Activated CD8-positive, alpha-beta memory T cell treated with anti-CD3 and anti-CD28 coated beads, Interleukin-2, amount 10 ng/mL, durations not matched to agents 7 days and 5 days (primary cell): ENCODE results near the gene MVB12B. TPM values are rescaled to one million over a fixed set of nuclear protein-coding genes. Genes with fewer than 3 reads are reported as not detected.
A peak's percentile ranks its signal among the peaks of the same experiment; 100 is the strongest.

Source experiments
- ATAC-seq: fragments of 150-1000 bp; cut with Tn5 transposase; one replicate; pipeline ENCODE4 v1.10.0; 2021; ENCODE audit warnings: moderate library complexity
- CTCF ChIA-PET: fragments of 350-600 bp; sonication (Branson Sonifier 250); formaldehyde crosslinking; loops from one replicate; lab custom pipeline; 2021; ENCODE audit warnings: antibody characterized with exemption; lab: Charles Lee
- DNase-seq: peaks from one replicate; pipeline ENCODE4 v3.0.0-alpha.2; 2020
- H3K27ac Mint-ChIP-seq: one replicate; pipeline ENCODE4 v1.8.0; 2021; ENCODE audit warnings: mild to moderate bottlenecking, mixed read lengths
- H3K27me3 Mint-ChIP-seq: one replicate; pipeline ENCODE4 v1.8.0; 2021; ENCODE audit warnings: mixed read lengths
- H3K36me3 Mint-ChIP-seq: one replicate; pipeline ENCODE4 v1.8.0; 2021; ENCODE audit warnings: mild to moderate bottlenecking, mixed read lengths
- H3K4me1 Mint-ChIP-seq: one replicate; pipeline ENCODE4 v1.8.0; 2021; ENCODE audit warnings: mixed read lengths
- H3K4me3 Mint-ChIP-seq: one replicate; pipeline ENCODE4 v1.8.0; 2021; ENCODE audit warnings: mild to moderate bottlenecking, moderate library complexity, mixed read lengths
- H3K9me3 Mint-ChIP-seq: one replicate; pipeline ENCODE4 v1.8.0; 2022; ENCODE audit warnings: low read depth, mixed read lengths
- total RNA-seq, 2 experiments: library from RNA; stranded (reverse); gene quantifications; one replicate each; pipeline ENCODE4 v1.2.3, GENCODE V29; 2021

MVB12B gene
- total RNA-seq, 2 experiments from 2014 or later: 39.2 to 57.0 TPM

GRCh38 chr9:126391713-126392661 lies 65.4 kb downstream of the MVB12B start:
- Mint-ChIP-seq H3K4me3 (no peak overlapping the region), H3K27me3 (no peaks in the 10 kb centered on the region), H3K36me3 (peaks cover 68% of the 10 kb centered on the region), H3K4me1 (peaks cover 90% of the 10 kb centered on the region), H3K27ac (peak overlapping the region; percentile 17), H3K9me3 (no peaks in the 10 kb centered on the region)
- DNase-seq (no peak), ATAC-seq (no peak)
- CTCF ChIA-PET: interaction anchor here (1.0 to 2.5 kb wide), 4 partner anchors 16 to 99 kb away, joined by 3 to 12 read pairs (median 3); no protein-coding TSS in a partner anchor

- peak overlapping the region; percentile 21 for H3K27ac Mint-ChIP-seq
- no peak for ATAC-seq
These were observed 66.2 kb downstream of the MVB12B start for GRCh38 chr9:126392662-126393371.

GRCh38 chr9:126393876-126394275 lies 67.2 kb downstream of the MVB12B start:
- no peaks in the 10 kb centered on the region for H3K9me3 Mint-ChIP-seq
- no peak for DNase-seq
- peak overlapping the region; percentile 35 for H3K27ac Mint-ChIP-seq
- CTCF ChIA-PET: interaction anchor here (2.5 kb wide), 1 partner anchor 97 kb away, joined by 12 read pairs; no protein-coding TSS in a partner anchor
- H3K4me3 Mint-ChIP-seq: no peak overlapping the region
- H3K4me1 Mint-ChIP-seq: peaks cover 93% of the 10 kb centered on the region
- no peak for ATAC-seq
- H3K36me3 Mint-ChIP-seq: peaks cover 63% of the 10 kb centered on the region
- no peaks in the 10 kb centered on the region for H3K27me3 Mint-ChIP-seq

More at GRCh38 chr9:126392662-126393371, 66.2 kb downstream of the MVB12B start:
- Mint-ChIP-seq H3K27me3 (no peaks in the 10 kb centered on the region), H3K36me3 (peaks cover 66% of the 10 kb centered on the region), H3K4me1 (peaks cover 90% of the 10 kb centered on the region), H3K9me3 (no peaks in the 10 kb centered on the region), H3K4me3 (no peak overlapping the region)
- CTCF ChIA-PET: interaction anchor here (1.0 to 2.5 kb wide), 4 partner anchors 17 to 98 kb away, joined by 3 to 12 read pairs (median 3); no protein-coding TSS in a partner anchor
- DNase-seq: no peak

- ATAC-seq (no peak), DNase-seq (no peak)
- H3K36me3 Mint-ChIP-seq: peaks cover 57% of the 10 kb centered on the region
- H3K27ac Mint-ChIP-seq: peak overlapping the region; percentile 86
- H3K4me3 Mint-ChIP-seq: no peak overlapping the region
- H3K9me3 Mint-ChIP-seq: no peaks in the 10 kb centered on the region
- CTCF ChIA-PET: interaction anchor here (4.6 to 7.9 kb wide), 4 partner anchors 67 to 97 kb away, joined by 30 to 107 read pairs (median 79); partner anchors contain the start of gene MVB12B
- H3K27me3 Mint-ChIP-seq: no peaks in the 10 kb centered on the region
- peaks cover 91% of the 10 kb centered on the region for H3K4me1 Mint-ChIP-seq
These were observed 68.2 kb downstream of the MVB12B start for GRCh38 chr9:126394802-126395201.

GRCh38 chr9:126395439-126396212 lies 69.0 kb downstream of the MVB12B start:
- peaks cover 52% of the 10 kb centered on the region for H3K36me3 Mint-ChIP-seq
- H3K9me3 Mint-ChIP-seq: no peaks in the 10 kb centered on the region
- H3K27me3 Mint-ChIP-seq: no peaks in the 10 kb centered on the region
- peak overlapping the region; percentile 86 for H3K27ac Mint-ChIP-seq
- H3K4me3 Mint-ChIP-seq: no peak overlapping the region
- CTCF ChIA-PET: interaction anchor here (0.9 to 7.9 kb wide), 12 partner anchors 11 to 104 kb away, joined by 3 to 107 read pairs (median 10); partner anchors contain the start of gene MVB12B
- DNase-seq (peak; percentile 59), ATAC-seq (no peak)
- peaks cover 91% of the 10 kb centered on the region for H3K4me1 Mint-ChIP-seq

- peak overlapping the region; percentile 86 for H3K27ac Mint-ChIP-seq
- peaks cover 91% of the 10 kb centered on the region for H3K4me1 Mint-ChIP-seq
These were observed 70.4 kb downstream of the MVB12B start for GRCh38 chr9:126397056-126397455.

GRCh38 chr9:126398403-126399058 lies 71.9 kb downstream of the MVB12B start:
- Mint-ChIP-seq H3K4me1 (peaks cover 84% of the 10 kb centered on the region), H3K36me3 (peaks cover 41% of the 10 kb centered on the region), H3K4me3 (no peak overlapping the region), H3K27me3 (no peaks in the 10 kb centered on the region), H3K27ac (peak overlapping the region; percentile 84), H3K9me3 (no peaks in the 10 kb centered on the region)
- DNase-seq (peak; percentile 82), ATAC-seq (peak; percentile 25)
- CTCF ChIA-PET: interaction anchor here (0.5 to 7.9 kb wide), 40 partner anchors 9 to 991 kb away, joined by 3 to 107 read pairs (median 5); partner anchors contain the start of genes MAPKAP1 and MVB12B

More at GRCh38 chr9:126397056-126397455, 70.4 kb downstream of the MVB12B start:
- DNase-seq (peak; percentile 95), ATAC-seq (peak; percentile 93)
- H3K9me3 Mint-ChIP-seq: no peaks in the 10 kb centered on the region
- peaks cover 47% of the 10 kb centered on the region for H3K36me3 Mint-ChIP-seq
- peak overlapping the region; percentile 40 for H3K4me3 Mint-ChIP-seq
- CTCF ChIA-PET: interaction anchor here (0.9 to 7.9 kb wide), 19 partner anchors 9 to 102 kb away, joined by 3 to 107 read pairs (median 6); partner anchors contain the start of gene MVB12B
- H3K27me3 Mint-ChIP-seq: no peaks in the 10 kb centered on the region

- H3K4me1 Mint-ChIP-seq: peaks cover 78% of the 10 kb centered on the region
- H3K36me3 Mint-ChIP-seq: peaks cover 38% of the 10 kb centered on the region
- DNase-seq: no peak
- H3K27ac Mint-ChIP-seq: no peak overlapping the region
- CTCF ChIA-PET: interaction anchor here (0.7 to 7.9 kb wide), 25 partner anchors 10 to 992 kb away, joined by 3 to 107 read pairs (median 9); partner anchors contain the start of genes MAPKAP1 and MVB12B
- H3K9me3 Mint-ChIP-seq: no peaks in the 10 kb centered on the region
- H3K4me3 Mint-ChIP-seq: no peak overlapping the region
- no peaks in the 10 kb centered on the region for H3K27me3 Mint-ChIP-seq
- no peak for ATAC-seq
These were observed 72.6 kb downstream of the MVB12B start for GRCh38 chr9:126399251-126399650.

GRCh38 chr9:126399789-126400188 lies 73.2 kb downstream of the MVB12B start:
- ATAC-seq: no peak
- peaks cover 73% of the 10 kb centered on the region for H3K4me1 Mint-ChIP-seq
- DNase-seq: no peak
- peaks cover 32% of the 10 kb centered on the region for H3K36me3 Mint-ChIP-seq
- CTCF ChIA-PET: interaction anchor here (1.2 to 7.9 kb wide), 14 partner anchors 10 to 693 kb away, joined by 3 to 107 read pairs (median 11); partner anchors contain the start of genes MAPKAP1 and MVB12B
- H3K4me3 Mint-ChIP-seq: no peak overlapping the region
- H3K27me3 Mint-ChIP-seq: no peaks in the 10 kb centered on the region
- no peaks in the 10 kb centered on the region for H3K9me3 Mint-ChIP-seq
- H3K27ac Mint-ChIP-seq: no peak overlapping the region

GRCh38 chr9:126400571-126400970 lies 73.9 kb downstream of the MVB12B start:
- ATAC-seq (no peak), DNase-seq (no peak)
- Mint-ChIP-seq H3K27ac (peak overlapping the region; percentile 38), H3K36me3 (peaks cover 25% of the 10 kb centered on the region), H3K9me3 (no peaks in the 10 kb centered on the region), H3K4me1 (peaks cover 65% of the 10 kb centered on the region), H3K4me3 (no peak overlapping the region), H3K27me3 (no peaks in the 10 kb centered on the region)
- CTCF ChIA-PET: interaction anchor here (1.7 to 7.9 kb wide), 5 partner anchors 68 to 99 kb away, joined by 4 to 107 read pairs (median 18); partner anchors contain the start of gene MVB12B

- Mint-ChIP-seq H3K36me3 (peaks cover 25% of the 10 kb centered on the region), H3K27ac (peak overlapping the region; percentile 38), H3K4me1 (peaks cover 60% of the 10 kb centered on the region), H3K4me3 (no peak overlapping the region), H3K9me3 (no peaks in the 10 kb centered on the region), H3K27me3 (no peaks in the 10 kb centered on the region)
- CTCF ChIA-PET: interaction anchor here (1.7 to 7.9 kb wide), 4 partner anchors 67 to 100 kb away, joined by 4 to 107 read pairs (median 10); no protein-coding TSS in a partner anchor
- no peak for ATAC-seq
- DNase-seq: no peak
These were observed 74.5 kb downstream of the MVB12B start for GRCh38 chr9:126401107-126401506.
